ENCODE results near the gene GK. TPM values are rescaled to one million over a fixed set of nuclear protein-coding genes. Genes with fewer than 3 reads are reported as not detected.

Gene GK
- total RNA-seq, 1 experiment from 2014 or later, result 9.8 TPM

DNA sequence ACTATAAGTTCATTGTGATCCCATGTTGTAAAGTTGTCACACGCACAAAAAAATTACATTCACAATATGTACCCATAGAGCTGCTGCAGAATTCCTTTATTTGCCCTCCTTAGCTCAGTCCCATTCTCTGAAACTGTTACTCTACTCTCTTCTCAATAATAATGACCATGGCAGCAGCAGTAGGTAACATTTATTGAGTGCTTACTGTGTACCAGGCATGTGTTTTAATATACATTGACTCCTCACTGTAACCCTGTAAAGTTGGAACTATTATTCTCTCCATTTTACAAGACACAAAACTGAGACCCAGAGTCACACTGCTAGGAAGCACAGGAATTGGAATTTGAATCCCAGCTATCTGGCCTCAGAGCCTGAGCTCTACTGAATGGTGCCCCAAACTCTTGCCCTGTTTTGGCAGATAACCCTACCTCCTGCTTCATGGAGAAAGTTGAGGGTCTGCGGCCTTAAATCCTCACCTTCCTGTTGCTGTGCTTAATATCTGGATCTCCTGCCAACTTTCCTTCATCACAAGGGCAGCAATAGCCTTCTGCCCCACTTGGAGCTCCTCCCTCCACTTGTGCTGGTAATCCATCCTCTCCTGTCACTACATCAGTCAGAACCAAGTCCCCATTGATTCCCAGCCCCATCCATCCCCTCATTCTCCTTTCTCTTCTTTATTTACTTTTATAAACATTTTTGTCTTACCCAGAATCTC, 20.8 kb downstream of the GK start:
- no CpG with 5 or more reads among the region's 2 CpGs for WGBS (ENCODE audit: extremely low coverage, insufficient read length, low lambda C conversion rate)
- no peak overlapping the region for H2BK12ac ChIP-seq (ENCODE audit: insufficient read length, low read depth, low read length)

More for the DNA sequence above, 20.8 kb downstream of the GK start:
- Histone ChIP-seq H4K5ac (ENCODE audit: insufficient read length, low read depth, low read length) (no peak overlapping the region), H3K18ac (ENCODE audit: insufficient read length, low read depth, low read length) (no peak overlapping the region), H2BK20ac (ENCODE audit: low read depth, low read length, poor library complexity, severe bottlenecking) (no peak overlapping the region), H2AFZ (ENCODE audit: low read length) (no peak overlapping the region), H3K56ac (ENCODE audit: insufficient read length, low read depth, low read length) (no peak overlapping the region), H3K23ac (ENCODE audit: insufficient read length, low read depth, low read length) (no peak overlapping the region), H2BK120ac (ENCODE audit: low read depth, low read length, poor library complexity, severe bottlenecking) (no peak overlapping the region), H3K14ac (ENCODE audit: insufficient read depth, low read length) (no peak overlapping the region), H3K79me2 (ENCODE audit: insufficient read depth, low read length) (no peaks in the 10 kb centered on the region), H2BK5ac (ENCODE audit: insufficient read length, low read length) (no peak overlapping the region), H4K20me1 (ENCODE audit: control insufficient read depth, insufficient read depth, insufficient read length) (no peaks in the 10 kb centered on the region), H4K91ac (ENCODE audit: insufficient read length, low read depth, low read length) (no peak overlapping the region), H3K27ac (ENCODE audit: insufficient read length, low read depth, low read length) (no peak overlapping the region), H3T11ph (ENCODE audit: low read length) (no peak overlapping the region), H4K8ac (replicated peaks; ENCODE audit: insufficient read length, low read depth, low read length) (no peak overlapping the region), H3K27me3 (ENCODE audit: insufficient read depth, low read length) (no peaks in the 10 kb centered on the region), H3K4ac (ENCODE audit: low read depth, low read length) (no peak overlapping the region), H3K4me2 (ENCODE audit: insufficient read depth, insufficient read length, low read length) (no peak overlapping the region), H2AK5ac (ENCODE audit: insufficient read length, low read length) (no peak overlapping the region), H3K79me1 (ENCODE audit: insufficient read depth, low read depth, low read length, poor library complexity, severe bottlenecking) (no peaks in the 10 kb centered on the region), H2BK15ac (ENCODE audit: low read depth, low read length) (no peak overlapping the region), H3K4me1 (ENCODE audit: insufficient read depth, low read length) (no peaks in the 10 kb centered on the region), H3K9me3 (ENCODE audit: control insufficient read depth, low read depth, low read length) (peaks cover 6% of the 10 kb centered on the region), H3K23me2 (ENCODE audit: insufficient read length, low read depth, low read length, poor library complexity, severe bottlenecking) (no peaks in the 10 kb centered on the region), H3K9ac (ENCODE audit: extremely low read depth, insufficient read length, low read length) (no peak overlapping the region)
- peaks cover 10 to 49% of the 10 kb centered on the region in 2 experiments; a peak in 4 of 5 replicates for H3K9me3 Mint-ChIP-seq
- H3K4me1 Mint-ChIP-seq, result peaks cover 0 to 2% of the 10 kb centered on the region in 2 experiments; a peak in 1 of 4 replicates
- TF ChIP-seq, protein P1, sequence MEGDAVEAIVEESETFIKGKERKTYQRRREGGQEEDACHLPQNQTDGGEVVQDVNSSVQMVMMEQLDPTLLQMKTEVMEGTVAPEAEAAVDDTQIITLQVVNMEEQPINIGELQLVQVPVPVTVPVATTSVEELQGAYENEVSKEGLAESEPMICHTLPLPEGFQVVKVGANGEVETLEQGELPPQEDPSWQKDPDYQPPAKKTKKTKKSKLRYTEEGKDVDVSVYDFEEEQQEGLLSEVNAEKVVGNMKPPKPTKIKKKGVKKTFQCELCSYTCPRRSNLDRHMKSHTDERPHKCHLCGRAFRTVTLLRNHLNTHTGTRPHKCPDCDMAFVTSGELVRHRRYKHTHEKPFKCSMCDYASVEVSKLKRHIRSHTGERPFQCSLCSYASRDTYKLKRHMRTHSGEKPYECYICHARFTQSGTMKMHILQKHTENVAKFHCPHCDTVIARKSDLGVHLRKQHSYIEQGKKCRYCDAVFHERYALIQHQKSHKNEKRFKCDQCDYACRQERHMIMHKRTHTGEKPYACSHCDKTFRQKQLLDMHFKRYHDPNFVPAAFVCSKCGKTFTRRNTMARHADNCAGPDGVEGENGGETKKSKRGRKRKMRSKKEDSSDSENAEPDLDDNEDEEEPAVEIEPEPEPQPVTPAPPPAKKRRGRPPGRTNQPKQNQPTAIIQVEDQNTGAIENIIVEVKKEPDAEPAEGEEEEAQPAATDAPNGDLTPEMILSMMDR (conservative IDR thresholded peaks at IDR 0.05), result no peak
- H3K27me3 Mint-ChIP-seq (ENCODE audit: low read depth), result no peaks in the 10 kb centered on the region
- H3K4me3 Mint-ChIP-seq, result no peak overlapping the region
- no peak for DNase-seq
- no peak overlapping the region for H3K27ac Mint-ChIP-seq
- H3K36me3 Mint-ChIP-seq (ENCODE audit: insufficient read depth in 1 of 3, low read depth in 3 of 3), result peaks cover 13 to 16% (median 15%) of the 10 kb centered on the region in 3 experiments; a peak in 6 of 7 replicates
